HepG2 (cell line): ENCODE measurements around the gene UGP2. TPM values are rescaled to one million over a fixed set of nuclear protein-coding genes. Genes with fewer than 3 reads are reported as not detected.

Source experiments
- ATRX ChIP-seq: sonication (generic); formaldehyde crosslinking; IDR thresholded peaks from 2 replicates; pipeline ENCODE4 v1.4.0; 2020; ENCODE audit warnings: missing genetic modification reagents, borderline replicate concordance
- DDIT3 ChIP-seq: sonication (generic); formaldehyde crosslinking; IDR thresholded peaks from 2 replicates; pipeline ENCODE4 v1.4.0; 2020; ENCODE audit warnings: mild to moderate bottlenecking, missing genetic modification reagents
- DMAP1 ChIP-seq: IDR thresholded peaks from 2 replicates; pipeline ENCODE4 v1.6.1; 2016
- FOXK2 ChIP-seq: fragments of 450-650 bp; IDR thresholded peaks from 2 replicates; pipeline ENCODE4 v1.6.1; 2016
- GFI1 ChIP-seq: sonication (generic); formaldehyde crosslinking; IDR thresholded peaks from 2 replicates; pipeline ENCODE4 v1.5.0; 2020; ENCODE audit warnings: missing genetic modification reagents, mild to moderate bottlenecking, borderline replicate concordance
- KLF15 ChIP-seq: sonication (generic); formaldehyde crosslinking; IDR thresholded peaks from 2 replicates; pipeline ENCODE4 v1.8.1; 2023; ENCODE audit warnings: borderline replicate concordance, mild to moderate bottlenecking, inconsistent platforms, missing genetic modification reagents, mixed read lengths
- MBNL3 ChIP-seq: fragments of 250-450 bp; sonication (Bioruptor Pico); conservative IDR thresholded peaks from 2 replicates; pipeline ENCODE4 v1.8.0; 2022; ENCODE audit warnings: mild to moderate bottlenecking, inconsistent platforms
- MIER3 ChIP-seq: IDR thresholded peaks from 2 replicates; pipeline ENCODE4 v1.6.1; 2016; ENCODE audit warnings: missing compliant biosample characterization, borderline replicate concordance
- PAX8 ChIP-seq: sonication (generic); formaldehyde crosslinking; IDR thresholded peaks from 2 replicates; pipeline ENCODE4 v1.8.0; 2022; ENCODE audit warnings: mild to moderate bottlenecking, missing genetic modification reagents, borderline replicate concordance
- RARA ChIP-seq: IDR thresholded peaks from 2 replicates; pipeline ENCODE4 v1.6.1; 2016; ENCODE audit warnings: missing genetic modification reagents, missing compliant biosample characterization
- RXRB ChIP-seq: IDR thresholded peaks from 2 replicates; pipeline ENCODE4 v1.6.1; 2016; ENCODE audit warnings: borderline replicate concordance, missing genetic modification reagents, missing compliant biosample characterization
- SATB2 ChIP-seq: sonication (generic); formaldehyde crosslinking; IDR thresholded peaks from 2 replicates; pipeline ENCODE4 v1.5.0; 2020; ENCODE audit warnings: missing genetic modification reagents
- STAT6 ChIP-seq: sonication (generic); formaldehyde crosslinking; IDR thresholded peaks from 2 replicates; pipeline ENCODE4 v1.4.0; 2020; ENCODE audit warnings: missing genetic modification reagents, mild to moderate bottlenecking, borderline replicate concordance
- TBP ChIP-seq: sonication (generic); formaldehyde crosslinking; IDR thresholded peaks from 2 replicates; pipeline ENCODE4 v1.5.0; 2020; ENCODE audit warnings: missing genetic modification reagents
- TIGD3 ChIP-seq: sonication (generic); formaldehyde crosslinking; IDR thresholded peaks from 2 replicates; pipeline ENCODE4 v1.5.1; 2020; ENCODE audit warnings: mild to moderate bottlenecking, missing genetic modification reagents, borderline replicate concordance
- ZBTB26 ChIP-seq: IDR thresholded peaks from 2 replicates; pipeline ENCODE4 v1.6.1; 2016; ENCODE audit warnings: missing compliant biosample characterization, missing genetic modification reagents, borderline replicate concordance
- ZBTB39 ChIP-seq: sonication (generic); formaldehyde crosslinking; IDR thresholded peaks from 2 replicates; pipeline ENCODE4 v1.5.0; 2020; ENCODE audit warnings: missing genetic modification reagents
- ZNF180 ChIP-seq: sonication (generic); formaldehyde crosslinking; IDR thresholded peaks from 2 replicates; pipeline ENCODE4 v1.4.0; 2020; ENCODE audit warnings: low read depth, missing genetic modification reagents, borderline replicate concordance
- ZNF878 ChIP-seq: sonication (generic); formaldehyde crosslinking; IDR thresholded peaks from 2 replicates; pipeline ENCODE4 v1.8.1; 2023; ENCODE audit warnings: mild to moderate bottlenecking, missing genetic modification reagents, moderate library complexity
- ZSCAN25 ChIP-seq: sonication (generic); formaldehyde crosslinking; IDR thresholded peaks from 2 replicates; pipeline ENCODE4 v1.8.0; 2022; ENCODE audit warnings: mild to moderate bottlenecking, missing genetic modification reagents
- polyA plus RNA-seq, 8 experiments: library from polyadenylated mRNA; depleted of rRNA in 3 of 8; stranded (reverse) in 7 of 8; unstranded in 1 of 8; fragments of >200 nt; fragmentation: Illumina TruSeq in 4 of 8; extraction: Trizol in 4 of 8; gene quantifications; 2 replicates each; pipeline versions ENCODE4 v1.2.1 to v1.2.3, GENCODE V29; 2011 to 2016; ENCODE audit warnings: low read depth in 4 of 8, missing spikeins in 1 of 8, mixed read lengths in 1 of 8; ENCODE audit not compliant: insufficient read depth in 1 of 8
- total RNA-seq, 5 experiments: library from RNA; depleted of rRNA; stranded (reverse); fragments of >200 nt; fragmentation: Illumina TruSeq; extraction: Trizol; gene quantifications; 2 replicates each; pipeline ENCODE4 v1.2.3, GENCODE V29; 2016; ENCODE audit warnings: low read depth in 1 of 5

UGP2 gene
- total and polyA plus RNA-seq, 2 of the 13 experiments (the other 11 are each of a cell fraction or from before 2014, with no cell fraction given), result 96.0 to 134 TPM

GRCh38 chr2:63819765-63820717 lies 21.7 kb upstream of the UGP2 start (continued):
- TF ChIP-seq TBP, result 0 out of 2 replicates have a peak, but pooled peaks have one; percentile 39
- TF ChIP-seq FOXK2, result no peak
- no peak for TF ChIP-seq TIGD3 (CRISPR knock-in tag)
- TF ChIP-seq SATB2 (CRISPR knock-in tag), result peak; percentile 90; the same call in 1 of the 2 replicates
- peak; percentile 90 for TF ChIP-seq STAT6 (CRISPR knock-in tag)
- peak; percentile 69; the same call in 1 of the 2 replicates for TF ChIP-seq GFI1 (CRISPR knock-in tag)
- no peak for TF ChIP-seq DDIT3 (CRISPR knock-in tag)
- peak; percentile 32; the same call in 1 of the 2 replicates for TF ChIP-seq ZSCAN25 (CRISPR knock-in tag)
- no peak for TF ChIP-seq PAX8 (CRISPR knock-in tag)
- TF ChIP-seq RARA (CRISPR knock-in tag), result peak; percentile 92
- TF ChIP-seq KLF15 (CRISPR knock-in tag), result no peak
- no peak for TF ChIP-seq MBNL3
- peak; percentile 92 for TF ChIP-seq RXRB (CRISPR knock-in tag)
- no peak for TF ChIP-seq ZBTB39 (CRISPR knock-in tag)
- no peak for TF ChIP-seq ZNF180
- peak; percentile 94; the same call in 1 of the 2 replicates for TF ChIP-seq MIER3 (CRISPR knock-in tag)
- peak; percentile 84 for TF ChIP-seq DMAP1 (CRISPR knock-in tag)
- TF ChIP-seq ZBTB26, result no peak; the same call in 1 of the 2 replicates
- peak; percentile 71; the same call in 1 of the 2 replicates for TF ChIP-seq ZNF878 (CRISPR knock-in tag)
- TF ChIP-seq ATRX (CRISPR knock-in tag), result no peak
